Measurements from ENCODE around the gene DCLK2. TPM values are rescaled to one million over a fixed set of nuclear protein-coding genes. Genes with fewer than 3 reads are reported as not detected.
A peak's percentile ranks its signal among the peaks of the same experiment; 100 is the strongest.

The DCLK2 gene
- total and polyA plus RNA-seq, 2 experiments from 2014 or later, result 3.2 to 4.8 TPM

DNA sequence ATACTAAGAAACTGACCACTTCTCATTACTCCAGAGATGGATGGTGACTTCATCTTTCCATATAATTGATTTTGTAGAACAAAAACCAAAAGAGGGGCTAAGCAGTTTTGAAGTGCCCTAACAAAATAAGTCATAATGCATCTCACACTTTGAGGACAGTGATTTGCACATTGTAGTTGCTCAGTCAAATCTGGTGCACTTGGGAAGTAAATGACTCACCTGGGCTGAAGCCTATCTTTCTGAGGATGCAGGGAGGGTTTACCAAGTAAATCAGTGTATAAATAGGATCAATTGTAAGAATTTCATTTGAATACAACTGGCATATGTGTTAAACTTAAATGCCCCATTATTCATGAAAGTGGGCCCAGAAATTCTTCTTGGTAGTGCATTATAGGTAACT lies 134.2 kb downstream of the DCLK2 start:
- H3K27me3 ChIP-seq, result no peaks in the 10 kb centered on the region
- no peak overlapping the region for H3K27ac ChIP-seq
- H3K4me1 ChIP-seq (ENCODE audit: low read depth), result no peaks in the 10 kb centered on the region
- H3K36me3 ChIP-seq, result no peaks in the 10 kb centered on the region
- TF ChIP-seq, protein P1, sequence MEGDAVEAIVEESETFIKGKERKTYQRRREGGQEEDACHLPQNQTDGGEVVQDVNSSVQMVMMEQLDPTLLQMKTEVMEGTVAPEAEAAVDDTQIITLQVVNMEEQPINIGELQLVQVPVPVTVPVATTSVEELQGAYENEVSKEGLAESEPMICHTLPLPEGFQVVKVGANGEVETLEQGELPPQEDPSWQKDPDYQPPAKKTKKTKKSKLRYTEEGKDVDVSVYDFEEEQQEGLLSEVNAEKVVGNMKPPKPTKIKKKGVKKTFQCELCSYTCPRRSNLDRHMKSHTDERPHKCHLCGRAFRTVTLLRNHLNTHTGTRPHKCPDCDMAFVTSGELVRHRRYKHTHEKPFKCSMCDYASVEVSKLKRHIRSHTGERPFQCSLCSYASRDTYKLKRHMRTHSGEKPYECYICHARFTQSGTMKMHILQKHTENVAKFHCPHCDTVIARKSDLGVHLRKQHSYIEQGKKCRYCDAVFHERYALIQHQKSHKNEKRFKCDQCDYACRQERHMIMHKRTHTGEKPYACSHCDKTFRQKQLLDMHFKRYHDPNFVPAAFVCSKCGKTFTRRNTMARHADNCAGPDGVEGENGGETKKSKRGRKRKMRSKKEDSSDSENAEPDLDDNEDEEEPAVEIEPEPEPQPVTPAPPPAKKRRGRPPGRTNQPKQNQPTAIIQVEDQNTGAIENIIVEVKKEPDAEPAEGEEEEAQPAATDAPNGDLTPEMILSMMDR (IDR thresholded peaks at IDR 0.05; ENCODE audit: low read depth, low read length), result no peak
- H3K4me3 ChIP-seq, result no peak overlapping the region
- DNase-seq (ENCODE audit: low read depth in 1 of 2, low spot score in 1 of 2), result no peak
- H3K9me3 ChIP-seq (ENCODE audit: low read depth), result no peaks in the 10 kb centered on the region

GRCh38 chr4:150212927-150213326 lies 134.7 kb downstream of the DCLK2 start:
- Histone ChIP-seq H3K27ac (no peak overlapping the region), H3K27me3 (no peaks in the 10 kb centered on the region), H3K4me3 (no peak overlapping the region), H3K9me3 (ENCODE audit: low read depth) (no peaks in the 10 kb centered on the region), H3K36me3 (no peaks in the 10 kb centered on the region), H3K4me1 (ENCODE audit: low read depth) (no peaks in the 10 kb centered on the region)
- TF ChIP-seq, protein P1 (IDR thresholded peaks at IDR 0.05; ENCODE audit: low read depth, low read length), result no peak
- no peak for DNase-seq (ENCODE audit: low read depth in 1 of 2, low spot score in 1 of 2)

DNA sequence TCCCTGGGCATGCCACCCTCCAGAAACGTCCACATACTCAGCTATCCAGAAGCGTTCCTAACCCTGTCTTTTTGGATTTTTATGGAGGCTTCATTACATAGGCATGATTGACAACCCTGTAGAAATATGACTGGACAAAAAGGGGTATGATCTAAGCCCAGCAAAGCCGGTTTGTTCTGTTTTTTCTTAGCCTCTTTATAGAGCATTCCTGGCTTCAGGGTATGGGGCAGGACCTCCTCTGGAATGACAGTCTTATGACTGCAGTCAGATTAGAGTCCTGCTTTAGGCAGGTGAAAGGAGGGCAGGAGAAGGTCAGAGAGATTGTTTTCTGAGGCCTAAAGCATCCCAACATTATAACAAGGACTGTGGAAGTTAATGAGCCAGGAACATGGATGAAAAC lies 137.4 kb downstream of the DCLK2 start:
- H3K4me3 ChIP-seq, result no peak overlapping the region
- DNase-seq (ENCODE audit: low read depth in 1 of 2, low spot score in 1 of 2), result peak in 1 of 2 donors; percentile 10
- no peaks in the 10 kb centered on the region for H3K36me3 ChIP-seq
- no peaks in the 10 kb centered on the region for H3K4me1 ChIP-seq (ENCODE audit: low read depth)
- TF ChIP-seq, protein P1 (IDR thresholded peaks at IDR 0.05; ENCODE audit: low read depth, low read length), result no peak
- H3K9me3 ChIP-seq (ENCODE audit: low read depth), result no peaks in the 10 kb centered on the region
- no peaks in the 10 kb centered on the region for H3K27me3 ChIP-seq
- H3K27ac ChIP-seq, result no peak overlapping the region

GRCh38 chr4:150216726-150217125 lies 138.5 kb downstream of the DCLK2 start:
- Histone ChIP-seq H3K27ac (no peak overlapping the region), H3K27me3 (no peaks in the 10 kb centered on the region), H3K9me3 (ENCODE audit: low read depth) (no peaks in the 10 kb centered on the region), H3K4me1 (ENCODE audit: low read depth) (no peaks in the 10 kb centered on the region), H3K36me3 (no peaks in the 10 kb centered on the region), H3K4me3 (no peak overlapping the region)
- TF ChIP-seq, protein P1 (IDR thresholded peaks at IDR 0.05; ENCODE audit: low read depth, low read length), result no peak
- DNase-seq (ENCODE audit: low read depth in 1 of 2, low spot score in 1 of 2), result no peak

DNA sequence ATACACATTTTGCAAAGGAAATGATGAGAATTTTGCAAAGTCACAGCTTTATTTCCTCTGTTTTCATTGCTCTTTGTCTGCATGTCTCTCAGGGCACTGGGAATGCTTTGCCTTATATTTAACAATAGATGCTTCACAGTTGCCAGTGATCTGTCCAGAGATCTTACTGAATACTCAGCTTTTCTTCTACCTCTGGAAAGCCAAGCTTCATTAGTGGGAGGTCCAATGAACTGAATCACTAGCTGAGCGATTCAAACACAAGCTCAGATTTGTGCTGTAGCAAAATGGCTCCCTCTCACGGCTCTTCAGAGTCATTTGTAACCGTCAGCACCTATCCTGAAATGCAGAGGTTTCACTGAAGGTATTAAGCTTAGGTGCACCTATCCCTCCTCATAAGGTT lies 138.9 kb downstream of the DCLK2 start:
- Histone ChIP-seq H3K4me3 (no peak overlapping the region), H3K27ac (no peak overlapping the region), H3K36me3 (no peaks in the 10 kb centered on the region), H3K4me1 (ENCODE audit: low read depth) (no peaks in the 10 kb centered on the region), H3K27me3 (no peaks in the 10 kb centered on the region), H3K9me3 (ENCODE audit: low read depth) (no peaks in the 10 kb centered on the region)
- TF ChIP-seq, protein P1 (IDR thresholded peaks at IDR 0.05; ENCODE audit: low read depth, low read length), result peak; percentile 52
- DNase-seq (ENCODE audit: low read depth in 1 of 2, low spot score in 1 of 2), result peak; percentile 28 to 73

- Histone ChIP-seq H3K27me3 (no peaks in the 10 kb centered on the region), H3K27ac (no peak overlapping the region), H3K9me3 (ENCODE audit: low read depth) (no peaks in the 10 kb centered on the region), H3K36me3 (no peaks in the 10 kb centered on the region), H3K4me3 (no peak overlapping the region), H3K4me1 (ENCODE audit: low read depth) (no peaks in the 10 kb centered on the region)
- DNase-seq (ENCODE audit: low read depth in 1 of 2, low spot score in 1 of 2), result no peak
- TF ChIP-seq, protein P1 (IDR thresholded peaks at IDR 0.05; ENCODE audit: low read depth, low read length), result no peak
Observed at GRCh38 chr4:150217808-150218207, 139.6 kb downstream of the DCLK2 start.
